SK-N-SH (cell line): ENCODE measurements around the gene FMN1. TPM values are rescaled to one million over a fixed set of nuclear protein-coding genes. Genes with fewer than 3 reads are reported as not detected.

Source experiments
- CTCF ChIA-PET: fragments of 300-600, 350-600 bp; formaldehyde crosslinking; extraction: SDS; loops from one replicate; lab custom pipeline; 2021; lab: Yijun Ruan, JAX
- POLR2A ChIA-PET: fragments of 350-600 bp; sonication (Branson Sonifier 250); formaldehyde crosslinking; extraction: SDS; loops from one replicate; lab custom pipeline; 2020; ENCODE audit warnings: antibody characterized with exemption, inconsistent platforms; lab: Yijun Ruan, JAX
- DNase-seq: peaks from one replicate; pipeline ENCODE4 v3.0.0; 2012
- H2AFZ ChIP-seq: fragments of 200-600 bp; sonication (generic); 2 replicates; pipeline ENCODE4 v1.8.1; 2016; ENCODE audit warnings: antibody characterized with exemption, mild to moderate bottlenecking, low read depth
- H3F3A ChIP-seq: fragments of 200-600 bp; sonication (generic); replicated peaks from 2 replicates; pipeline ENCODE3; 2016; ENCODE audit warnings: antibody characterized with exemption, mild to moderate bottlenecking; ENCODE audit not compliant: insufficient read depth
- H3K27ac ChIP-seq, 2 experiments: fragments of 200-500 bp in 1 of 2; fragments of 200-600 bp in 1 of 2; sonication (Bioruptor generic) in 1 of 2; sonication (generic), shearing (Covaris generic) in 1 of 2; 2 replicates each; pipeline versions ENCODE4 v1.5.1 to v1.6.1; 2014 to 2016; ENCODE audit warnings: low read depth in 2 of 2, inconsistent platforms in 1 of 2, low read length in 1 of 2, mild to moderate bottlenecking in 1 of 2, mixed read lengths in 1 of 2
- H3K27me3 ChIP-seq: fragments of 200-600 bp; sonication (generic), shearing (Covaris generic); 2 replicates; pipeline ENCODE4 v1.6.1; 2016; ENCODE audit warnings: mixed run types; ENCODE audit not compliant: insufficient read depth
- H3K36me3 ChIP-seq, 2 experiments: fragments of 200-500 bp in 1 of 2; fragments of 200-600 bp in 1 of 2; sonication (Bioruptor generic) in 1 of 2; sonication (generic) in 1 of 2; replicated peaks in 1 of 2; 2 replicates each; pipeline versions ENCODE3 to v1.5.1; 2014 to 2016; ENCODE audit warnings: low read length in 1 of 2, mild to moderate bottlenecking in 1 of 2; ENCODE audit not compliant: insufficient read depth in 2 of 2, control insufficient read depth in 1 of 2
- H3K4me1 ChIP-seq, 2 experiments: fragments of 200-500 bp in 1 of 2; fragments of 200-600 bp in 1 of 2; sonication (Bioruptor generic) in 1 of 2; sonication (generic), shearing (Covaris generic) in 1 of 2; 2 replicates each; pipeline versions ENCODE4 v1.5.1 to v1.6.1; 2014 to 2016; ENCODE audit warnings: low read depth in 1 of 2, low read length in 1 of 2, mixed run types in 1 of 2; ENCODE audit not compliant: insufficient read depth in 2 of 2, control insufficient read depth in 1 of 2
- H3K4me2 ChIP-seq: fragments of 200-600 bp; sonication (generic), shearing (Covaris generic); 2 replicates; pipeline ENCODE4 v1.6.1; 2017; ENCODE audit warnings: mixed run types
- H3K4me3 ChIP-seq, 2 experiments: fragments of 200-500 bp in 1 of 2; fragments of 200-600 bp in 1 of 2; sonication (Bioruptor generic) in 1 of 2; sonication (generic), shearing (Covaris generic) in 1 of 2; 2 replicates each; pipeline versions ENCODE4 v1.5.1 to v1.8.1; 2014 to 2016; ENCODE audit warnings: low read depth in 2 of 2, inconsistent platforms in 1 of 2, low read length in 1 of 2, mild to moderate bottlenecking in 1 of 2, mixed read lengths in 1 of 2, moderate library complexity in 1 of 2
- H3K79me2 ChIP-seq: fragments of 200-600 bp; sonication (generic); 2 replicates; pipeline ENCODE4 v1.8.1; 2017; ENCODE audit warnings: mild to moderate bottlenecking; ENCODE audit not compliant: insufficient read depth
- H3K9ac ChIP-seq: fragments of 200-600 bp; sonication (generic); 2 replicates; pipeline ENCODE4 v1.6.1; 2017; ENCODE audit warnings: mixed run types
- H3K9me2 ChIP-seq: fragments of 200-600 bp; sonication (generic); 2 replicates; pipeline ENCODE4 v1.6.1; 2017; ENCODE audit warnings: mixed run types
- H3K9me3 ChIP-seq: fragments of 200-600 bp; sonication (generic); 2 replicates; pipeline ENCODE4 v1.6.1; 2017; ENCODE audit warnings: mixed run types, mild to moderate bottlenecking, moderate library complexity
- H4K20me1 ChIP-seq: fragments of 200-600 bp; sonication (generic); 2 replicates; pipeline ENCODE4 v1.6.1; 2017; ENCODE audit warnings: mild to moderate bottlenecking, mixed run types; ENCODE audit not compliant: insufficient read depth
- CTCF ChIP-seq: fragments of 200-600 bp; sonication (generic); IDR thresholded peaks from 2 replicates; pipeline ENCODE4 v1.6.1; 2017; ENCODE audit warnings: antibody characterized with exemption, mild to moderate bottlenecking, moderate library complexity
- FOSL2 ChIP-seq: IDR thresholded peaks from 2 replicates; pipeline ENCODE4 v1.4.0; 2012; ENCODE audit warnings: low read depth, mild to moderate bottlenecking, moderate library complexity, borderline replicate concordance
- FOXM1 ChIP-seq: IDR thresholded peaks from 2 replicates; pipeline ENCODE4 v1.4.0; 2012; ENCODE audit warnings: low read depth, mild to moderate bottlenecking
- GABPA ChIP-seq: IDR thresholded peaks from 2 replicates; pipeline ENCODE4 v1.4.0; 2012; ENCODE audit warnings: low read depth, mild to moderate bottlenecking
- GATA2 ChIP-seq: sonication (generic); formaldehyde crosslinking; IDR thresholded peaks from 2 replicates; pipeline ENCODE4 v1.5.0; 2020; ENCODE audit warnings: mild to moderate bottlenecking, missing genetic modification reagents
- IRF3 ChIP-seq: fragments of 150-350 bp; IDR thresholded peaks from 2 replicates; pipeline ENCODE4 v1.6.1; 2016; ENCODE audit warnings: mild to moderate bottlenecking, low read depth, low read length
- MAX ChIP-seq: IDR thresholded peaks from 2 replicates; pipeline ENCODE4 v1.4.0; 2012; ENCODE audit warnings: low read depth
- NFIC ChIP-seq: IDR thresholded peaks from 2 replicates; pipeline ENCODE4 v1.4.0; 2012; ENCODE audit warnings: borderline replicate concordance
- POLR2AphosphoS5 ChIP-seq: IDR thresholded peaks from 2 replicates; pipeline ENCODE4 v1.6.1; 2012; ENCODE audit warnings: low read depth, low read length
- RAD21 ChIP-seq: IDR thresholded peaks from 2 replicates; pipeline ENCODE4 v1.6.1; 2012; ENCODE audit warnings: mild to moderate bottlenecking, low read length
- RCOR1 ChIP-seq: fragments of 150-350 bp; IDR thresholded peaks from 2 replicates; pipeline ENCODE4 v1.6.1; 2017; ENCODE audit warnings: antibody characterized with exemption, low read length
- REST ChIP-seq: IDR thresholded peaks from 2 replicates; pipeline ENCODE4 v1.6.1; 2012; ENCODE audit warnings: mild to moderate bottlenecking, low read depth, low read length, moderate library complexity
- RFX5 ChIP-seq: IDR thresholded peaks from 2 replicates; pipeline ENCODE4 v1.6.1; 2012; ENCODE audit warnings: mild to moderate bottlenecking, improper control_type of control experiment, low read length
- RXRA ChIP-seq: IDR thresholded peaks from 2 replicates; pipeline ENCODE4 v1.4.0; 2012; ENCODE audit warnings: low read depth, mild to moderate bottlenecking, borderline replicate concordance
- SIN3A ChIP-seq: IDR thresholded peaks from 2 replicates; pipeline ENCODE4 v1.6.1; 2012; ENCODE audit warnings: low read depth, mild to moderate bottlenecking, low read length, moderate library complexity, borderline replicate concordance
- SMC3 ChIP-seq: IDR thresholded peaks from 2 replicates; pipeline ENCODE4 v1.6.1; 2012; ENCODE audit warnings: low read depth, low read length, improper control_type of control experiment
- TCF12 ChIP-seq: IDR thresholded peaks from 2 replicates; pipeline ENCODE4 v1.4.0; 2012
- TEAD4 ChIP-seq: IDR thresholded peaks from 2 replicates; pipeline ENCODE4 v1.4.0; 2012; ENCODE audit warnings: mild to moderate bottlenecking, borderline replicate concordance; ENCODE audit not compliant: insufficient read depth
- USF2 ChIP-seq: fragments of 150-350 bp; IDR thresholded peaks from 2 replicates; pipeline ENCODE4 v1.6.1; 2017; ENCODE audit warnings: antibody characterized with exemption, low read length, low read depth, borderline replicate concordance
- ZBTB33 ChIP-seq: IDR thresholded peaks from 2 replicates; pipeline ENCODE4 v1.4.0; 2012; ENCODE audit warnings: low read depth, borderline replicate concordance
- WGBS: methylation state at CpG from one replicate; pipeline ENCODE4 v1.1.6; 2017; ENCODE audit warnings: low lambda C conversion rate; 5-methylcytosine and 5-hydroxymethylcytosine counted together
- polyA plus RNA-seq, 3 experiments: library from polyadenylated mRNA; depleted of rRNA; stranded (reverse); fragments of >200 nt; gene quantifications; 2 replicates each; pipeline ENCODE4 v1.2.3, GENCODE V29; 2012

The FMN1 gene
- polyA plus RNA-seq, 1 of the 3 experiments (the other 2 are of a cell fraction) = 9.1 TPM

GRCh38 chr15:33009603-33010002 lies 184.9 kb downstream of the FMN1 start:
- TF ChIP-seq GABPA (no peak), TEAD4 (no peak), TCF12 (no peak), NFIC (no peak), USF2 (no peak), SMC3 (no peak), REST (no peak), IRF3 (no peak), FOXM1 (no peak), ZBTB33 (no peak), SIN3A (no peak), GATA2 (CRISPR knock-in tag) (no peak), MAX (no peak), CTCF (no peak), RAD21 (no peak), RCOR1 (no peak), RXRA (no peak), RFX5 (no peak), FOSL2 (no peak), POLR2AphosphoS5 (no peak)
- TF ChIP-seq, all 33 proteins: peak for 0
- POLR2A ChIA-PET = no interaction called here
- peaks cover 0 to 14% of the 10 kb centered on the region in 2 experiments; a peak in 1 of 4 replicates for H3K4me1 ChIP-seq
- no peaks in the 10 kb centered on the region for H3K27me3 ChIP-seq
- H4K20me1 ChIP-seq = peaks cover 19% of the 10 kb centered on the region; the same call in 1 of the 2 replicates
- H3K4me2 ChIP-seq = no peak overlapping the region
- peaks cover 51% of the 10 kb centered on the region for H3F3A ChIP-seq
- H3K27ac ChIP-seq = no peak overlapping the region
- peaks cover 0 to 56% of the 10 kb centered on the region in 2 experiments for H3K36me3 ChIP-seq
- no peak overlapping the region for H2AFZ ChIP-seq
- no peaks in the 10 kb centered on the region for H3K9me2 ChIP-seq
- peaks cover 86% of the 10 kb centered on the region for H3K79me2 ChIP-seq
- H3K9ac ChIP-seq = no peak overlapping the region
- WGBS = 89% methylated on average over 4 of the region's 4 CpGs
- 0 out of 2 replicates have a peak, but pooled peaks cover 4% of the 10 kb centered on the region for H3K9me3 ChIP-seq
- CTCF ChIA-PET = interaction anchor here (1.0 to 1.6 kb wide), 3 partner anchors 16 to 123 kb away, joined by 3 to 4 read pairs (median 3); no protein-coding TSS in a partner anchor
- no peak overlapping the region for H3K4me3 ChIP-seq
- no peak for DNase-seq
